ENCODE results near the gene CRKL.

CRKL gene

DNA sequence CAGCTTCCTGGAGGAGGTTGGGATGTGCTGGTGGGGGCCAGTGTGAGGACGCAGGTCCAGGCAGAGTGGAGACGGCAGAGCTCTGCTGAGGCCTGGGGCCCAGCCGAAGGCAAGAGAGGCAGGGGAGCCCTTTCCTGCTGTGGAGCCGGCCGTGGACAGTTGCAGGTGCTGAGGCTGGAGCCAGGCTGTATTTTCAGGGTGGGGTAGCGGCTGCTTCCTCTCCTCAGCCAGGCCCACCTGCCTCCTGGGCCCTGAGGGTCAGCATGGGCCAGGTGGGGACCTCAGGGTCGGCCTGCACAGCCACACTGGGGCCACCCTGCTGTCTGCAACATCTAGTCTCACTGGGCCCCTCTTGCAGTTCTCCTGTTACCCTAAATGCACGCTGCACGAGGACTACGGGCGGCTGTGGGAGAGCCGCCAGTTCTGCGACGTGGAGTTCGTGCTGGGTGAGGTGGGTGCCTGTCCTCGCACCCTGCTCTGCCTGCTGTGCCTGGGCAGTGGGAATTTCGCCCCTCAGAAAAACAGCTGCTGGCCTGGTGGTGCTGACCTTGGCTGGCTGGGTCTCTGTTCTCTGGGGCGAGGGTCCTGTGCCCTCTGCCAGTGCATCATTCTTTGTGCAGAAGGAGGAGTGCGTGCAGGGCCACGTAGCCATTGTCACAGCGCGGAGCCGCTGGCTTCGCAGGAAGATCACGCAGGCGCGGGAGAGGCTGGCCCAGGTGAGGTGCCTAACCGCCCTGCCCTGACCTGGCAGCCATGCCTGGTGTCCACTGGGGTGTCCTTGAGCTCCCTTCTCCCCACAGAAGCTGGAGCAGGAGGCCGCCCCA, 76.3 kb downstream of the CRKL start:
- H3K27ac ChIP-seq = peak overlapping the region; percentile 7; the same call in 1 of the 2 replicates
- ChIA-PET POLR2A (ENCODE audit: low non-redundant PET) (no interaction called here), CTCF (no interaction called here)
- TF ChIP-seq, protein P1, sequence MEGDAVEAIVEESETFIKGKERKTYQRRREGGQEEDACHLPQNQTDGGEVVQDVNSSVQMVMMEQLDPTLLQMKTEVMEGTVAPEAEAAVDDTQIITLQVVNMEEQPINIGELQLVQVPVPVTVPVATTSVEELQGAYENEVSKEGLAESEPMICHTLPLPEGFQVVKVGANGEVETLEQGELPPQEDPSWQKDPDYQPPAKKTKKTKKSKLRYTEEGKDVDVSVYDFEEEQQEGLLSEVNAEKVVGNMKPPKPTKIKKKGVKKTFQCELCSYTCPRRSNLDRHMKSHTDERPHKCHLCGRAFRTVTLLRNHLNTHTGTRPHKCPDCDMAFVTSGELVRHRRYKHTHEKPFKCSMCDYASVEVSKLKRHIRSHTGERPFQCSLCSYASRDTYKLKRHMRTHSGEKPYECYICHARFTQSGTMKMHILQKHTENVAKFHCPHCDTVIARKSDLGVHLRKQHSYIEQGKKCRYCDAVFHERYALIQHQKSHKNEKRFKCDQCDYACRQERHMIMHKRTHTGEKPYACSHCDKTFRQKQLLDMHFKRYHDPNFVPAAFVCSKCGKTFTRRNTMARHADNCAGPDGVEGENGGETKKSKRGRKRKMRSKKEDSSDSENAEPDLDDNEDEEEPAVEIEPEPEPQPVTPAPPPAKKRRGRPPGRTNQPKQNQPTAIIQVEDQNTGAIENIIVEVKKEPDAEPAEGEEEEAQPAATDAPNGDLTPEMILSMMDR (conservative IDR thresholded peaks at IDR 0.05; ENCODE audit: low read depth) = no peak
- no peak for DNase-seq (ENCODE audit: low spot score)

DNA sequence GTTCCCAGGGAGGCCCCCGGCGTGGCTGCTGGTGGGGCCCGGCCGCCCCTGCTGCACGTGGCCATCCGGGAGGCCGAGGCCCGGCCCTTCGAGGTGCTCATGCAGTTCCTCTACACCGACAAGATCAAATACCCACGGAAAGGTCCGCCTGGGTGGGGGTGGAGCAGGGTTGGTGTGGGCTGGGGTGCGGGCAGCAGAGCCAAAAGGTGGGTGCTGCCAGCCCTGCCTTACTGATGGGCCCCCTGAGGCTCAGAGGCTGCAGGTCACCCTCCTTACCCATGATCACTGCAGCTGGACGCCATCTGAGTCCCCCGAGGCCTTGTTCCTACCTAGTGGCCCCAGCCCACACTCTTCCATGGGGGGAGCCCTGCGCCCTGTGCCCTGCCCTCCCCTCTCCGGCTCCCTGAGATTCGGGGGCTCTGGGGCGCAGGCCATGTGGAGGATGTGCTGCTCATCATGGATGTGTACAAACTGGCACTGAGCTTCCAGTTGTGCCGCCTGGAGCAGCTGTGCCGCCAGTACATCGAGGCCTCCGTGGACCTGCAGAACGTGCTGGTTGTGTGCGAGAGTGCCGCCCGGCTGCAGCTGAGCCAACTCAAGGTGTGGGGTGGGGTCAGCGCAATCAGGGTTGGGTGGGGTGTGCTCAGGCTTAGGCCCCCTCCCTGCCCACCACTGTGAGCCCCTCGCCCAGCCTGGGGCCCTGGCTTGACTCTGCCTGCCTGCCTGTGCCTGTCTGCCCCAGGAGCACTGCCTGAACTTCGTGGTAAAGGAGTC, 77.1 kb downstream of the CRKL start:
- TF ChIP-seq, protein P1 (conservative IDR thresholded peaks at IDR 0.05; ENCODE audit: low read depth) = no peak
- POLR2A ChIA-PET (ENCODE audit: low non-redundant PET) = no interaction called here
- CTCF ChIA-PET = no interaction called here
- H3K27ac ChIP-seq = no peak overlapping the region
- DNase-seq (ENCODE audit: low spot score) = no peak

DNA sequence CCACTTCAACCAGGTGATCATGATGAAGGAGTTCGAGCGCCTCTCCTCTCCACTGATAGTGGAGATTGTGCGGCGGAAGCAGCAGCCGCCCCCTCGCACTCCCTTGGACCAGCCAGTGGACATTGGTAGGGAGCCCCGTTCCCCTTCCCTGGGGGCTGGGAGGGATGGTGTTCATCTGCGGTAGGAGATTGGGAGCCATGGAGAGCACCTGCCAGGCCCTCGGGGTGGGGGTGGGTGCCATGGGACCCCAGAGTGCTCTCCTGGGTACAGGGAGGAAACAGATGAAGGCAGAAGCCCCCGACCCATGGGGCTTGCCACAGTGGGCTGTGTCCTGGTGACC, 77.7 kb downstream of the CRKL start:
- TF ChIP-seq, protein P1 (conservative IDR thresholded peaks at IDR 0.05; ENCODE audit: low read depth) = no peak
- no peak for DNase-seq (ENCODE audit: low spot score)
- CTCF ChIA-PET = no interaction called here
- POLR2A ChIA-PET (ENCODE audit: low non-redundant PET) = no interaction called here
- H3K27ac ChIP-seq = no peak overlapping the region

DNA sequence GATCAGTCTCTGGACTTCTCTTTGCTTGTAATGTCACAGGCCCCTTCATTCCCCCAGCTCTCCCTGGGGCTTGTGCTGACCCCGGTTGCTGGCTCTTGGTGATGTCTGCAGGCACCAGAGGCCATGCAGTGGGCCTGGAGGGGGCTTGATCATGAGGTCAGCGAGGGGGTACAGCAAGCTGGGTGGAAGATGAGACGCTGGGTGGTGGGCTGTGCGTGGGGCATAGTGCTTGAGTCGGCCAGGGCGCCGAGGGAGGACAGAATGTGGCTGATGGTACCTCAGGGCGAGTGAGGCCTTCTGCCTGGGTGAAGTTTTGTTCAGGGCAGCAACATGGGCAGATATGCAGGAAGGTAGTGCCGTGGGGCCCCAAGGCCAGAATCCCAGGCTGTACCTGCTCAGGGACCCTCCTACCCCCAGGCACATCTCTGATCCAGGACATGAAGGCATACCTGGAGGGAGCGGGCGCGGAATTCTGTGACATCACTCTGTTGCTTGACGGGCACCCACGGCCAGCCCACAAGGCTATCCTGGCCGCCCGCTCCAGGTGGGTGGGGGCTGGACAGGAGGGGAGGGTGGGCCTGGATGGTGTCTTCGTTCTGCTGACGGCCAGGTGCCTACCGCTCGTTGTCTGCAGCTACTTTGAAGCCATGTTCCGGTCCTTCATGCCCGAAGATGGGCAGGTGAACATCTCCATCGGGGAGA, 78.3 kb downstream of the CRKL start:
- DNase-seq (ENCODE audit: low spot score) = no peak
- POLR2A ChIA-PET (ENCODE audit: low non-redundant PET) = no interaction called here
- TF ChIP-seq, protein P1 (conservative IDR thresholded peaks at IDR 0.05; ENCODE audit: low read depth) = no peak
- H3K27ac ChIP-seq = peak overlapping the region; percentile 99
- CTCF ChIA-PET = no interaction called here

DNA sequence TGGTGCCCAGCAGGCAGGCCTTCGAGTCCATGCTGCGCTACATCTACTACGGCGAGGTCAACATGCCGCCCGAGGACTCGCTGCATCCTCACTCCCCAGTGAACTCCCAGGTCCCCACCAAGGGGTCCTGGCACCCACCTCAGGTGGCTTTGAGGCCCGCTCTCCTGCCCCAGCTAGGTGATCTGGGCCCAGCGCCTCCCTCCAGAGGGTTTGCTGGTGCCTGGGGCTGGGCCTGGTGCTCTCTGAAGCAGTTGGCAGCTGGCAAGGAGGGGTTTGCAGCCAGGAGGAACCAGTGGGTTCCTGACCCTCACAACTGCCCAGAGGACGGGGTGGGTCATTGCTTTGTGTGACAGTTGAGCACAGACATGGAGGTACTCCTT, 78.8 kb downstream of the CRKL start:
- DNase-seq (ENCODE audit: low spot score) = no peak
- TF ChIP-seq, protein P1 (conservative IDR thresholded peaks at IDR 0.05; ENCODE audit: low read depth) = no peak
- ChIA-PET CTCF (no interaction called here), POLR2A (ENCODE audit: low non-redundant PET) (interaction anchor here (0.7 kb wide), 1 partner anchor 211 kb away, joined by 3 read pairs; no protein-coding TSS in a partner anchor)
- peak overlapping the region; percentile 99 for H3K27ac ChIP-seq
